SHP77 treated with DMSO at 0.1 percent for 48 hours (cell line): ENCODE measurements around the gene POLG2.
"Not testable (repeated sequence)": the region's sequence is repeated elsewhere in the genome, so short reads cannot be mapped to it uniquely, and the experiment has no call there.

Source experiments
- DNase-seq: peaks from one replicate; lab custom pipeline; 2025; lab: John Stamatoyannopoulos, UW

Gene POLG2

GRCh38 chr17:64484380-64484779, 12.5 kb downstream of the POLG2 start:
- no peak for DNase-seq

DNA sequence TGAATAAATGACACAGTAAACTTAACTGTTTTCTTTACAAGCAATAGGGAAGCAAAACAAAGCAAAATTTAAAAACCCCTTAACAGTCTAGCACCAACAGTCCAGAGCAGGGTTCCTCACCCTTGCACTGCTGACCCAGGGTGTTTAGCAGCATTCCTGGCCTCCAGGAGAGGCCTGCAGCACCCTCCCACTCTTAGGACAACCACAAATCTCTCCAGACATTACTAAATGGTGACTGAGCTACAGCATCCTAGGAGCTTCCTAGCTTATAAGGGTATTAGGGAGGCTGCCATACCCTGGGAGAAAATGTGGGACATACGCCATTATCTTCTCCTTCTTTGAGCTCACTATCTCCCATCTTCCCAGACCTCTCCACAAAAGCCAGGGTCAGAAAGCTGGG, 15.9 kb downstream of the POLG2 start:
- no peak for DNase-seq

DNA sequence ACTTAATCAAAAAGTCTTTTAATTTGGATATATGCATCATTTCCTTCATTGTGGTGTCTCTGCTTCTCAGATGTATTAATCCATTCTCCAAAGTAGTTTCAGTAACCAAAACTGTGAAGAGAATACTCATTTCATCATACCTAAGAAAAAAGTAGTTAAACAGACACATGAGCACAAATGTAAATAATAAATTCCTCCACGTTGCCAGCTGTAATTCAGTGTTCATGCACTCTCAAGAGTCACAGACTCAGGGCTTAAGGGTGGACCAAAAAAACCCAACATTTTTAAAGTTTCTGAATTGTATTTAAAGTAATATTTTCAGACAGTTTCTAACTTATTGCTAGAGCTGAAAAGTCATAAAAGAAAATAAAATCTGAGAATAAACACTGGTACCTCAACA, 19.0 kb downstream of the POLG2 start:
- DNase-seq: no peak

GRCh38 chr17:64472564-64472963, 24.3 kb downstream of the POLG2 start:
- no peak for DNase-seq

DNA sequence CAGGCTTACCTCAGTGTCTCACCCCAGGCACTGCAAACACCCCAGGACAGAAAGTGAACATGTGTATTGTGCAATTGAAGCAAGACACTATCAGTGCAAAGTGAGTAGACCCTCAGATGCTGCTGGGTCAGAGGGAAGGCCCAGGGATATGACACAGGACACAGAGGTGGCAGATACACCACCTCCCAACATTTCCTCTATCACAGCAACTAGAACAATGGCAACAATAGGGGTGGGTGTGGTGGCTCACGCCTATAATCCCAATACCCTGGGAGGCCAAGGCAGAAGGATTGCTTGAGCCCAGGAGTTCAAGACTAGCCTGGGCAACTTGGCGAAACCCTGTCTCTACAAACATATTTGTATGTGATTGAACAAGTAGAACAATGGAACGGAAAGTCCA, 25.4 kb downstream of the POLG2 start:
- DNase-seq: no peak

GRCh38 chr17:64470625-64471024, 26.2 kb downstream of the POLG2 start:
- no peak for DNase-seq

- DNase-seq: not testable (repeated sequence)
Observed at GRCh38 chr17:64466834-64467233, 30.0 kb downstream of the POLG2 start.

DNA sequence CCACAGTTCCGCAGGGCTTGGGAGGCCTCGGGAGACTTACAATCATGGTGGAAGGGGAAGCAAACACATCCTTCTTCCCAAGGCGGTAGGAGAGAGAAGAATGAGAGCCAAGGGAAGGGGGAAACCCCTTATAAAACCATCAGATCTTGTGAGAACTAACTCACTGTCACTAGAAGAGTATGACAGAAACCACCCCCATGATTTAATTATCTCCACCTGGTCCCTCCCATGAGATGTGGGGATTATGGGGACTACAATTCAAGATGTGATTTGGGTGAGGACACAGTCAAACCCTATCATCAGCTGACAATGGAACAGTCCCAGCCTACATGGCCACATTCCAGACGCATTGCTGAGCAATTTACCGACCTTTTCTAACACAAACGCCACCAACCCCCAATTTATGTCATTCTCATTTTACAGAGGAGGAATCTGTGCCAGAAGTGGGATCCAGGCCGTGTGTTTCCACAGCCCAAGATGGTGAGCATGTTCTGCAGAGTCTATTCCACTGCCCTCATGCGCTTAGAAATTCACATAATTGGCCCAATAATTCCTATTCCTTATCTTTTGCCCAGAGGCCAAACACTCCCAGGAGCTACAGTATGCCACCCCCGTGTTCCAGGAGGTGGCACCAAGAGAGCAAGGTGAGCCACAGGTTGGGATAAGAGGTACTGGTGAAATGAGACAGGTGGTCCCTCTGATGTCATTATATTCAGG, 30.7 kb downstream of the POLG2 start:
- DNase-seq: no peak

GRCh38 chr17:64461788-64462187, 35.1 kb downstream of the POLG2 start:
- DNase-seq: no peak

DNA sequence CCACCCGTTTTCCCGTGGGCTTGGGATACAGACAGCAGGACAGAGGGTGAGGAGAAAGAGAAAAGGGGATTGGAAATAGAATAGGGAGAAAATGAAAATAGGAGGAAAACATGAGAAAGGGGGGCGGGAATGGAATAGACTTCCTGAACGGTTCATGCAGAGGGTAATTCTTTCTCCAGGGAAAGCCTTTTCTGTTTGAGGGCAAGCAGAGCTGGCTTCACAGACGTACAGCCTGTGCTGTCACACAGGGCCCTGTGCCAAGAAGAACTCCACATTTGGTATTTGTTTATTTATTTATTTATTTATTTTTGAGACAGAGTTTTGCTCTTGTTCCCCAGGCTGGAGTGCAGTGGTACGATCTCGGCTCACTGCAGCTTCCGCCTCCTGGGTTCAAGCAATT, 35.9 kb downstream of the POLG2 start:
- DNase-seq: no peak

DNA sequence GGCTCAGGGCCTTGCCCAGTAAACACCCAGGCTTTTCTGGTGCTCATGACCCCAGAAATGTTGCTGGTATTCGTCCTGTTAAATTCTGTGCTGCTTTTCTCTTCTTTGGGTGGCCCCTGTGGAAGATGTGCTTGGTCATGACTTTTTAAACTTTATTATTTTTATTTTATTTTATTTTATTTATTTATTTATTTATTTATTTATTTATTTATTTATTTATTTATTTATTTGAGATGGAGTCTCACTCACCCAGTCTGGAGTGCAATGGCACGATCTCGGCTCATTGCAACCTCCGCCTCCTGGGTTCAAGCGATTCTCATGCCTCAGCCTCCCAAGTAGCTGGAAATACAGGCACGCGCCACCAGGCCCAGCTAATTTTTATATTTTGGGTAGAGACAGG, 37.0 kb downstream of the POLG2 start:
- DNase-seq: not testable (repeated sequence)

- DNase-seq: no peak
Observed at GRCh38 chr17:64459284-64459747, 37.5 kb downstream of the POLG2 start.

DNA sequence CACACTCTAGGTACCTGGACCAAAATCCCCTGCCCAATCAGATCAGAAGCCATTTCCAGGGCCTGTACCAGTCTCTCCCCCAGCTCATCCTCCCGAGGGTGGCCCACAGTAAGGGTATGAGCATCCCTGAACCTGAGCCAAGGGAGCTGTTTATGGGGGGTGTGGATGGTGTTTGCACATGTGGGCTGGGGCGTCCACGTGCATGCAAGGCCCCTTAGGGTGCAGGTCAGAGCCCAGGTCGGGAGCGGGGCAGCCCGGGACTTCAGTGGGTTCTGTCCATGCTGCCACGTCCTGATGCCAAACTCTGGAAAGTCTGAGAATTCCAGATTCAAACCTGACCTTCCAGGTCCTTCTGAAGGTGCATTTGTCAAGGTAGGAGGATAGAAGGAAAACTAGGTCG, 38.1 kb downstream of the POLG2 start:
- DNase-seq: no peak

DNA sequence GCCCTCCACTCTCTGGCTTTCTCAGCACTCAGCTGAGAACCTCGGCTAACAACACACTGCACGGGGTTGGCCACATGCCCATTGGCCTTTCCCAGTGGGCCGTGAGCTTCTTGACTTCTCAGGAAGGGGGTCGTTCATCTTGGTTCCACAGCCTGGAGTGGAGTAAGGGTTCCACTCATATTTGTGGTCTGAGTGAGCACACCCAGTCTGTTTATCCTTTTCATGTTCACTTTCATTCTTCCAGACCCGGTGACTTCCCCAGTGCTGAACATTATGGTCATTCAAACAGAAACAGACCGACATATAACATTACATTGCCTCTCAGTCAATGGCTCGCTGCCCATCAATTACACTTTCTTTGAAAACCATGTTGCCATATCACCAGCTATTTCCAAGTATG, 39.7 kb downstream of the POLG2 start:
- DNase-seq: no peak

DNA sequence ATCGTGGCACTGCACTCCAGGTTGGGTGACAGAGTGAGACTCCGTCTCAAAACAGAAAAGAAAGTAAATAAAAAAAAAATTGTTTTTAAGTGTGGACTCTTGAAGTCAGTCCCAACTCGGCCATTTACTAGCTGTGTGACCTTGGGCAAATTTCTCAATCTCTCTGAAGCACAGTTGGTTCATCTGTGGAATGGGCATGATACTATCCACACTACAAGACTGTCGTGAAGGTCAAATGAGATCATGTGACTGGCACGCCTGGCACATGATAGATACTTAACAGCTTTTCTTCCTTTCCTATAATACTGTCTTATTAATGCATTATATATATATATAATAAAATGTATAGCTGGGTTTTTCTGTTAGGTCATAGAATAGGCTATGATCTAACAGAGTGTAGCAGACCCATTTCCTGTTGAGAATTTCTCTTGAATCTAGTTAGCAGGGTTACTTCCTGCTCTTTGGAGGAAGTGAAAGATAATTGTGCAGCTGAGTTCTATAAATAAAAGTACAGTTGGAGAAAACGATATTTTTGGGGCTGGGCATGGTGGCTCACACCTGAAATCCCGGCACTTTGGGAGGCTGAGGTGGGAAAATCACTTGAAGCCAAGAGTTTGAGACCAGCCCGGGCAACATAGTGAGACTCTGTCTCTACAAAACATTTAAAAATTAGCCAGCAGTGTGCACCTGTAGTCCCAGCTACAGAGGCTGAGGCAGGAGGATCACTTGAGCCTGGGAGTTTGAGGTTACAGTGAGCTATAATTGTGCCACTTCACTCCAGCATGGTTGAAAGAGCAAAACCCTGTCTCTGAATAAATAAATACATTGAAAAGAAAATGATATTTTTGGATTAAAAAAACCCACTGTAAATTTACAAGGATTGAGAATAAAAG, 40.6 kb downstream of the POLG2 start:
- no peak for DNase-seq

GRCh38 chr17:64449545-64449944, 47.3 kb downstream of the POLG2 start:
- no peak for DNase-seq

- no peak for DNase-seq
Observed at GRCh38 chr17:64448665-64449512, 48.0 kb downstream of the POLG2 start, which contains the start of gene MILR1. Gene MILR1 (plus strand): TSS chr17:64449115. CDS start chr17:64449169, 54 bp downstream.

GRCh38 chr17:64447526-64447925, 49.3 kb downstream of the POLG2 start:
- no peak for DNase-seq

- DNase-seq: no peak
Observed at GRCh38 chr17:64443086-64443760, 53.6 kb downstream of the POLG2 start.

DNA sequence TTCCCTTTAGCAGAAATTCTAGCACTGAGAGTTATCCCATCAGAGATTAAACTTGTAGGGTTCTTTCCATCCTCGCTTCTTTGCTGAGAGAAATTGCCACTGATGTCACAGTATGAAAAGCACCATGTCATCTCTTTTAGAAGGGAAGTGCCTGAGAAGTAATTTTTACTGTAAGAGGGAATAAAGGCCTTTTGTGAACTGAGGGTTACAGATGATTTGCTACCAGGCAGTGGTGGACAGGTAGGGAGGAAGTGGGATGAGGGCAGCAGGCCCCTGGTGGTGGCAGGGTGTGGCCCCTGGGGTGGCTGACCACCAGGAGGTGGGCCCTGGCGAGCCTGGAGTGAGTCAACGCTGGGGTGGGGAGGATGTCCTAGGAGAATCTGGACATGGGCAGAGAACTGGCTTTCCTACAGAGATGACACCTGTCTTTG, 54.3 kb downstream of the POLG2 start:
- no peak for DNase-seq

DNA sequence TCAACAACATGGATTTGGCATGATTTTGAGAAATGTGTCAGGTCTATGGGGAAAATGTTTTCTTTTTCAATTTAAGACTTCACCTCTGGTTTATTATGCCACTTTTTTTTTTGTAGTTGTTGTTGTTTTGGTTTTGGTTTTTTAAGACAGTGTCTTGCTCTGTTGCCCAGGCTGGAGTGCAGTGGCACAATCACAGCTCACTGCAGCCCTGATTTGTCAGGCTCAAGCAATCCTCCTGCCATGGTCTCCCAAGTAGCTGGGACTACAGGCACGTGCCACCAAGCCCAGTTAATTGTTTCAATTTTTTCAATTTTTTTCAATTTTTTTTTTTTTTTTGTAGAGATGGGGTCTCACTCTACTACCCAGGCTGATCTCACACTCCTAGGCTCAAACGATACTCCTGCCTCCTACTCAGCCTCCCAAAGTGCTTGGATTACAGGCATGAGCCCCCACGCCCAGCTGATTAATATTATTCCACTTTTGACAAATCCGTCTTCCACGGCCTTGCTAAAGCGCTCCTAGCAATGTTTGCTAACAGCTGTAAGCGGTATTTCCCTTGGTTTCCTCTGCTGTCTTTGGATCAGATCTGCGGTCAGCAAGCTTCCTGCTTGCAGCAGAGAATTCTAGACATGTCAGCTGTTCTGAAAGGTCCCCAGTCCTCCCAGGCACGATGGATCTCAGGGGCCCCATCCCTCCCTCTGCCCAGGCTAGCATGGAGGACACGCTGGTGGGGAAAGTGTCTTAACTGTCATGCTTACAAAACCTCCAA, 54.9 kb downstream of the POLG2 start:
- DNase-seq: no peak
